AG04449 (cell line): ENCODE results near the gene EPRS1.

ENCODE experiments used
- CTCF ChIA-PET: fragments of 350-600 bp; formaldehyde crosslinking; extraction: SDS; loops from one replicate; lab custom pipeline; 2021; ENCODE audit warnings: antibody characterized with exemption; lab: Yijun Ruan, JAX
- POLR2A ChIA-PET: fragments of 400-600, 350-600 bp; formaldehyde crosslinking; extraction: SDS; loops from one replicate; lab custom pipeline; 2020; ENCODE audit warnings: antibody characterized with exemption, inconsistent platforms; lab: Yijun Ruan, JAX
- DNase-seq: peaks from one replicate; pipeline ENCODE4 v3.0.0-alpha.2; 2010; ENCODE audit warnings: low read depth, low spot score
- H3K4me3 ChIP-seq: 2 replicates; pipeline ENCODE4 v1.5.1; 2011; ENCODE audit warnings: low read depth, mild to moderate bottlenecking, control low read depth, low read length
- TF ChIP-seq, protein P1 (sequence below): IDR thresholded peaks from one replicate; pipeline ENCODE4 v1.5.1; 2011; ENCODE audit warnings: mild to moderate bottlenecking, moderate library complexity, low read length, control low read depth, inconsistent platforms; ENCODE audit not compliant: insufficient read depth; ENCODE audit errors: missing control alignments

EPRS1 gene

DNA sequence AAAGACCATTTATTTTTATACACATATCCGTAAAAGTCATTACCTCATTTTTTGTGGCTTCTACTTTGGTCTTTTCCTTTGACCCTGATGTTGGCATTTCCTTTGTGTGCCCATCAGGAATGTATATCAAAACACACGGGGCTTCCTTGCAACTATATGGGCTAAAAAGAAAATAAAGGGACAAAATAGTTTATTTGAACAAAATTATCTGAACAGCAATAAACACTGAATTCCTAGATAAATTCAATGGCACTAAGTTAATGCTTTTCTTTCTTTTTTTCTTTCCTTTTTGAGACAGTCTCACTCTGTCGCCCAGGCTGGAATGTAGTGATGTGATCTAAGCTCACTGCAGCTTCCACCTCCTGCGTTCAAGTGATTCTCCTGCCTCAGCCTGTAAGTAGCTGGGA is 45.2 kb downstream of the EPRS1 start:
- TF ChIP-seq, protein P1, sequence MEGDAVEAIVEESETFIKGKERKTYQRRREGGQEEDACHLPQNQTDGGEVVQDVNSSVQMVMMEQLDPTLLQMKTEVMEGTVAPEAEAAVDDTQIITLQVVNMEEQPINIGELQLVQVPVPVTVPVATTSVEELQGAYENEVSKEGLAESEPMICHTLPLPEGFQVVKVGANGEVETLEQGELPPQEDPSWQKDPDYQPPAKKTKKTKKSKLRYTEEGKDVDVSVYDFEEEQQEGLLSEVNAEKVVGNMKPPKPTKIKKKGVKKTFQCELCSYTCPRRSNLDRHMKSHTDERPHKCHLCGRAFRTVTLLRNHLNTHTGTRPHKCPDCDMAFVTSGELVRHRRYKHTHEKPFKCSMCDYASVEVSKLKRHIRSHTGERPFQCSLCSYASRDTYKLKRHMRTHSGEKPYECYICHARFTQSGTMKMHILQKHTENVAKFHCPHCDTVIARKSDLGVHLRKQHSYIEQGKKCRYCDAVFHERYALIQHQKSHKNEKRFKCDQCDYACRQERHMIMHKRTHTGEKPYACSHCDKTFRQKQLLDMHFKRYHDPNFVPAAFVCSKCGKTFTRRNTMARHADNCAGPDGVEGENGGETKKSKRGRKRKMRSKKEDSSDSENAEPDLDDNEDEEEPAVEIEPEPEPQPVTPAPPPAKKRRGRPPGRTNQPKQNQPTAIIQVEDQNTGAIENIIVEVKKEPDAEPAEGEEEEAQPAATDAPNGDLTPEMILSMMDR: no peak
- ChIA-PET CTCF (interaction anchor here (2.4 kb wide), 1 partner anchor 11 kb away, joined by 9 read pairs; no protein-coding TSS in a partner anchor), POLR2A (no interaction called here)
- H3K4me3 ChIP-seq: no peak overlapping the region
- DNase-seq: no peak

DNA sequence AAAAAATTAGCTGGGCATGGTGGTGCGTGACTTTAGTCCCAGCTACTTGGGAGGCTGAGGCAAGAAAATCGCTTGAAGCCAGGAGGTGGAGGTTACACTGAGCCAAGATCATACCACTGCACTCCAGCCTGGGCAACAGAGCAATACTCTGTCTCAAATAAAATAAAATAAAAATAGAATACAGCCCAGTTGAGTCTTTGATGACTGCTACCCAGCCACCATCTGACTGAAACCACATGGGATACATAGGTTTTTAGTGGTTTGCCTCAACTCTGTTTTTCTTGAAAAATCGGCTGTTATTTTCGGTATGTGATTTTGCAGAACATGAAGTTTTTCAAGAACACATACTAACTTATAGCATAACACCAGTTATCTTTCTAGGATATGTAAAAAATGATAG is 46.5 kb downstream of the EPRS1 start:
- TF ChIP-seq, protein P1: no peak
- CTCF ChIA-PET: interaction anchor here (1.4 to 2.4 kb wide), 2 partner anchors 10 to 11 kb away, joined by 3 to 9 read pairs; no protein-coding TSS in a partner anchor
- POLR2A ChIA-PET: no interaction called here
- no peak overlapping the region for H3K4me3 ChIP-seq
- no peak for DNase-seq
